GM19372 (cell line): Measurements from ENCODE around the gene RASA2.

Experiments
- ATAC-seq: cut with Tn5 transposase; IDR thresholded peaks from one replicate; pipeline ENCODE4 v1.9.1; 2021; ENCODE audit warnings: mild to moderate bottlenecking, low read depth, moderate library complexity; ENCODE audit not compliant: unreplicated experiment

Gene RASA2, protein sequence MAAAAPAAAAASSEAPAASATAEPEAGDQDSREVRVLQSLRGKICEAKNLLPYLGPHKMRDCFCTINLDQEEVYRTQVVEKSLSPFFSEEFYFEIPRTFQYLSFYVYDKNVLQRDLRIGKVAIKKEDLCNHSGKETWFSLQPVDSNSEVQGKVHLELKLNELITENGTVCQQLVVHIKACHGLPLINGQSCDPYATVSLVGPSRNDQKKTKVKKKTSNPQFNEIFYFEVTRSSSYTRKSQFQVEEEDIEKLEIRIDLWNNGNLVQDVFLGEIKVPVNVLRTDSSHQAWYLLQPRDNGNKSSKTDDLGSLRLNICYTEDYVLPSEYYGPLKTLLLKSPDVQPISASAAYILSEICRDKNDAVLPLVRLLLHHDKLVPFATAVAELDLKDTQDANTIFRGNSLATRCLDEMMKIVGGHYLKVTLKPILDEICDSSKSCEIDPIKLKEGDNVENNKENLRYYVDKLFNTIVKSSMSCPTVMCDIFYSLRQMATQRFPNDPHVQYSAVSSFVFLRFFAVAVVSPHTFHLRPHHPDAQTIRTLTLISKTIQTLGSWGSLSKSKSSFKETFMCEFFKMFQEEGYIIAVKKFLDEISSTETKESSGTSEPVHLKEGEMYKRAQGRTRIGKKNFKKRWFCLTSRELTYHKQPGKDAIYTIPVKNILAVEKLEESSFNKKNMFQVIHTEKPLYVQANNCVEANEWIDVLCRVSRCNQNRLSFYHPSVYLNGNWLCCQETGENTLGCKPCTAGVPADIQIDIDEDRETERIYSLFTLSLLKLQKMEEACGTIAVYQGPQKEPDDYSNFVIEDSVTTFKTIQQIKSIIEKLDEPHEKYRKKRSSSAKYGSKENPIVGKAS

DNA sequence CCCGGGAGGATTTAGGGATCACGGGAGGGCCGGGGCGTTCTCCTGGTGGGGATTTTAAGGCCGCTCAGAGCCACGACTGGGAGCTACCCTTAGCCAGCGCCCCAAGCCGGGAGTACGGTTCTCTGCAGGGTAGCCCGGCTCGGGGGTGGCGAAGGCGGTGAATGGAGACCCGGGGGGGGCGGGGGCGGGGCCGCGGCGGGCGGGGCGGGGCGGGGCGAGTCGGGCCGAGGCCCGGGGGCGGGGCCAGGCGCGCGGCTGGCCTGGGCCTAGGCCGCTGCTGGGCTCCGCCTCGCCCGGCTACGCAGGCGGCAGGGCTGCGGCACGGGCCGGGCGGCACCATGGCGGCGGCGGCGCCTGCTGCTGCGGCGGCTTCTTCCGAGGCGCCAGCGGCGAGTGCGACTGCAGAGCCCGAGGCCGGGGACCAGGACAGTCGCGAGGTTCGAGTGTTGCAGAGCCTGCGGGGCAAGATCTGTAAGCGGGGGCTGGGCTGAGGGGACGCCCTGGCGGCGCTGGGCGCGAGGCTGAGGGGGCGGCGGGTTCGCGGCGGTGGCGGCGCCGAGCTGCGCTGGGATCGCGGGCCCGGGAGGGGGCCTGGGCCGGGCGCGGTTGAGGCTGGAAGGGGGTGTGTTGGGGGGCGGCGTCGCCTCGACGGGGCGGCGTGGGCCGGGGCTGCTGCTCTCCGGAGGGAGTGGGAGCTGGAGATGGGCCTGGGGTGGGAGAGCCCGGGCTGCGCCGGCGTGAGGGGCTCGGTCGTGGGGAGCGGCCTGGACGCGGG lies at the start of gene RASA2:
Gene RASA2 (plus strand): TSS at position 282 of the 775 bp plus-strand sequence. CDS start 57 bp downstream, at position 339.
- ATAC-seq, result peak; percentile 56

DNA sequence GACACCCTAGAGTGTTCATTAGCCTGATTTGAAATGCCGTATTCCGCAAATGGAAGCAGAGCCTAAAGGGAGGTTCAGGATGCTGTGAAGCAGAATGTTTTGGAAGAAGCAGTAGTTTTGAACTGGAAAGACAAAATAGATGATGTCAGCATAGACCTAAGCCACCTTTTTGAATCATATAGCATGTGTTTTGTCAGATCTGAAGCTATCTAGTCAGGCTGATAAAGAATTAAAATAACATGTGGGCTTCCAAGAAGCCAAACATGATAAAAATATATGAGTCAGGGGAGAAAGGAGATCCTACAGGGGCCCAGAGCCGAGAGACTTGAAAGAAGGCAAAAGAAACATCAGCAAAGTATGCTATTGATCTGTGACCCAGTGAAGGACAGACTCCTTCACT lies 47.2 kb upstream of the RASA2 start:
- no peak for ATAC-seq

DNA sequence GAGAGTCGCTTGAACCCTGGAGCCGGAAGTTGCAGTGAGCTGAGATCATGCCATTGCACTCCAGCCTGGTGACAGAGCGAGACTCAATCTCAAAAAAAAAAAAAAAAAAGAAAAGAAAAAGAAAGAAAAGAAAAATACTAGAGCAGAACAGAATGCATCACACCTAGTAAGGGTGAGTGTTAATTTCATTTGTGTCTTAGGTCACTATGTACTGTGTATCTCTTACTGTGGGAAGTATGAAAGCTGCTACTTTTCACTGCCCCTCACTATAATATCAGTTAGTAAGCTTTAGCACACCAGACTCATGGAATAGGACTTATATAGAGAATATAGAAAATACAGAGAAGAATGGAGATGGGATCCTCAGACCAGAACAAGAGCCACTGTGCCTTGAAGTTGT lies 45.9 kb upstream of the RASA2 start:
- ATAC-seq, result peak; percentile 14

DNA sequence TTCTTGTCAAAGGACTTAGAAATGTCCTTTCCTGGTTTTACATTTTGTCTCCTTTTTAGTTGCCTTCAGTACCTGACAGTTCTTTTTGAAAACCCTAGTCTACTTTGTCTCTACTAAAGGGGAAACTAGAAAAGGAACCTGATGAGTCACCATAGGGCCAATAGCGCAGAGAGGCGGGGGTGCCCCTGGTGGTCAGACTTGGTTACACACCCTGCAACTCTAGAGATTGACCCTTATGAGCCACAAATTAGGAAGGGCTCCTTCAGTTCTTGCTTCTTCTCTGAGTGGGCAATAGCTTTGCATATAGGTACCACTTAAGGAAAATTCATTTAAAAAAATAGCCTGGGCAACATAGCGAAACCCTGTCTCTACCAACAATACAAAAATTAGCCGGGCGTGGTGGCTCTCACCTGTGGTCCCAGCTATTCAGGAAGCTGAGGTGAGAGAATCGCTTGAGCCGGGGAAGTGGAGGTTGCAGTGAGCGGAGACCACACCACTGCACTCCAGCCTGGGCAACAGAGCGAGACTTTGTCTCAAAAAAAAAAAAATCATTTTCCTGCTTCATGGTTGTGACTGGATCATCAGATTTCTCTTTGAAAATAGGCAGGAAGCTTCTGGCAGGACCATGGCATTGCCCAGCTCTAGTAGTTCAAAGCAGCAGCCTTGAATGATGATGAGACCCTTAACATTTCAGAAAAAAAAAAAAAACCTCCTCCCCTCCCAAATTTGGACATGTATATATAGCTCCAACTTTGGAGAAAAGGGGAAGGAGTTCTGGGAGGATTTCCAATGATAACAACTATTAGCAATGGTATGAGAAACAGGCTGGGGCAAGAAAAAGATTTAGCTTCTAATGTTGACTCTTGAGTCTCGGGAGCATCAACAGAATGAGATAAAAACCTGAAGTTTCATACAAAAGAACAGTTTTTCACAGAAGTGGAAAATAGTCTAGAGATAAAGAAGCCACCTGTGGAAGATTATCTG lies 45.2 kb upstream of the RASA2 start:
- peak; percentile 96 for ATAC-seq

DNA sequence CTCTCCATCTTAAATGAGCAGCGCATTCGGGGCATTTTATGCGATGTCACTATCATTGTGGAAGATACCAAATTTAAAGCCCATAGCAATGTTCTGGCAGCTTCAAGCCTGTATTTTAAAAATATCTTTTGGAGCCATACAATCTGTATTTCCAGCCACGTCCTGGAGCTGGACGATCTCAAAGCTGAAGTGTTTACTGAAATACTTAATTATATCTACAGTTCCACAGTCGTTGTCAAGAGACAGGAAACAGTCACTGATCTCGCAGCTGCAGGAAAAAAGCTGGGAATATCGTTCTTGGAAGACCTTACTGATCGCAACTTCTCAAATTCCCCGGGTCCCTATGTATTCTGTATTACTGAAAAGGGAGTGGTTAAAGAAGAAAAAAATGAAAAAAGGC lies 44.4 kb upstream of the RASA2 start:
- no peak for ATAC-seq

DNA sequence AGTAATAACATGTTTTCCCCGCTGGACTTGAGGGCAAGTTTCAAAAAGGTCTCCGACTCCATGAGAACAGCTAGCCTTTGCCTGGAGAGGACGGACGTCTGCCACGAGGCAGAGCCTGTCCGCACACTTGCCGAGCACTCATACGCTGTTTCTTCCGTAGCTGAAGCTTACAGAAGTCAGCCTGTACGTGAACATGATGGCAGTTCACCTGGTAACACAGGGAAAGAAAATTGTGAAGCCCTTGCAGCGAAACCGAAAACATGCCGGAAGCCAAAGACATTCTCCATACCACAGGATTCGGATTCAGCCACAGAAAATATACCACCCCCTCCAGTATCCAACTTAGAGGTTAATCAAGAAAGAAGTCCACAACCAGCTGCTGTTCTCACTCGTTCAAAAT lies 43.9 kb upstream of the RASA2 start:
- no peak for ATAC-seq

DNA sequence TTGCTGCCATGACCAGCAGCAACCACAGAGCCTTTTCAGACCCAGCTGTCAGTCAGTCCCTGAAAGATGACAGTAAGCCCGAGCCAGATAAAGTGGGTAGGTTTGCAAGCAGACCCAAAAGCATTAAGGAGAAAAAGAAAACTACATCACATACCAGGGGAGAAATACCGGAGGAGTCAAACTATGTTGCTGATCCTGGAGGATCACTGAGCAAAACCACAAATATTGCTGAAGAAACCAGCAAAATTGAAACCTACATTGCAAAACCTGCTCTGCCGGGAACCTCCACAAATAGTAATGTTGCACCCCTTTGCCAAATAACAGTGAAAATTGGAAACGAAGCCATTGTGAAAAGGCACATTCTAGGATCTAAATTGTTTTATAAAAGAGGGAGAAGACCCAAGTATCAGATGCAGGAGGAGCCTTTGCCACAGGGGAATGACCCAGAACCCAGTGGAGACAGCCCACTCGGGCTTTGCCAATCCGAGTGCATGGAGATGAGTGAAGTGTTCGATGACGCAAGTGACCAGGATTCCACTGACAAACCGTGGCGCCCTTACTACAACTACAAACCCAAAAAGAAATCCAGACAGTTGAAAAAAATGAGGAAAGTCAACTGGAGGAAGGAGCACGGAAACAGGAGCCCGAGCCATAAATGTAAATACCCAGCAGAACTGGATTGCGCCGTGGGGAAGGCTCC lies 42.1 kb upstream of the RASA2 start:
- ATAC-seq, result no peak

DNA sequence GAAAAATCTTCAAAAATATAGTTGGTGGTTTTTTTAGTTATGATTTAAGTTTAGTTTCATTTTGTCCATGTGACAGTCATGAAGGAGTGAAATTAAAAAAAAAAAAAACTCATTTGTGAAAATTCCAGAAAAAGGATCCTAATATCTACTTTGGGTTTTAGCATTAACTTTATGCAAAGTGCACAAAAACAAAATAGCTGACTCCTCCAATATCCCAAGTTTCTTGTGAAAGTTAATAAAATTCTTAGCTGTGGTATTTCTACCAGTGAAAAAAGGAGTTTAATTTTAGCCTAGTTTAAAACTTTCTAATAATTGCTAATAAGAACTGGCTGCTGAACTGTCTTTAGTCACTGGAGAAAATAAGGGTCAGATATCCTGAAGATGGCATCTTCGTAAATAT lies 40.8 kb upstream of the RASA2 start:
- no peak for ATAC-seq

DNA sequence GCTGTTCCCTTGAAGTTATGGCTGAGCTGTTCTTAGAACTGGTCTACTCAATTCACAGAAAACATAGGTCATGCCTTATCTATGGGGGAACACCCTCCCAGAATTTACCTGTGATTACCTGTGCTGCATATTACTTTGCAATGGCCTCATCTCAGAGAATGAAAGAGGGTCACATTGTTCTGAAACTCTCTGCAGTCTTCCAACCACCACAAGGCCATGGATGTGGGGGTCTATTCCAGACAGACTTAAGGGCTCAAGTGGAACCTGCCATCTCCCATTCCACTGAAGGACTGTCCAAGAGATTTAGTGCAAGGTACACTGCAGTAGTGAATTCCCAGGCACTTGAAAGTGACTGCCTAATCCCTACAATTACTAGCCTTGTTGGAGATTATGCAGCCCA lies 40.1 kb upstream of the RASA2 start:
- ATAC-seq, result no peak

DNA sequence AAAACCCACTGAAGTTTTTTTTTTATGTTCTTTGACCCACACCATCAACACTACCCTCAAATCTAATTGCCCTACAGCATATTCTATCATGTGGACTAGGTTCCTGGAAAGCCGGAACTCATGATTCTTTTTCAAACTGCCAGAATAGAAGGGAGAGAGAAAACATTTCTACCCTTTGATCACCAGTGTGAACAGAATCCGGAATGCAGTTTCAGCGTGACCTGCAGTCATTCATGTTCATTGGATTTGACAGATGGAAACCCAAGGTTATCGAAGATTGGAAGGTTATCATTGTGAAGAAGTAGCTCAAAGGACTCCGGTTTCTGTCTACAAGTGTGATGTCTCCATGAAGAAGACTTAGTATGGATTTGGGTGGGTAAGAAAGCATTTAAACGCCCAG lies 39.4 kb upstream of the RASA2 start:
- no peak for ATAC-seq

DNA sequence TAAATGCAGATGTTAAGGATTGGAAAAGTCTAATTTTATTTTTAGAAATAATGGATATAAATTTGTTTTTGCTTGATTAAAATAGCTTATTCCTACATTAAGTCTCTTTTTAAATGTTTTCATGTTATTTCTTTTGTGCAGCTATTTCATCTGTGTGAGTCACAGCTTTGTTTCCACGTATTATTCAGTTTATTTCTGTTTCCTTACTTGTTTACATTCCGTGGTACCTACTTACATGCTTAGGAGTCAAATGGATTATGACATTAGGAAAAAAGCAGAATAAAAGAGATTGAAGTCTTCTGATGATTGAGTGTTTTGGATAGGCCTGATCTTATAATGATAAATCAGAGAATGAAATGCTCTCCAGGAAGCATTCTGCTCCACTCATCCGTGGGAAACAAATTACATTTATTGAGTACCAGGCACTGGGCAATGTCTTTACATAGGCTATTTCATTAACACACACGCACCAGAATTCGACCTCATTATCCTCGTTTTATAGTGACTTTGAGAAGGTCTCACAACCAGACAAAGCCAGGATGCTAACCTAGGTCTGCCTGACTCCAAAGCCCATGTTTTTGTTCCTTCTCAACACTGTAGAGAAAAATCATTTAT lies 38.1 kb upstream of the RASA2 start:
- no peak for ATAC-seq

DNA sequence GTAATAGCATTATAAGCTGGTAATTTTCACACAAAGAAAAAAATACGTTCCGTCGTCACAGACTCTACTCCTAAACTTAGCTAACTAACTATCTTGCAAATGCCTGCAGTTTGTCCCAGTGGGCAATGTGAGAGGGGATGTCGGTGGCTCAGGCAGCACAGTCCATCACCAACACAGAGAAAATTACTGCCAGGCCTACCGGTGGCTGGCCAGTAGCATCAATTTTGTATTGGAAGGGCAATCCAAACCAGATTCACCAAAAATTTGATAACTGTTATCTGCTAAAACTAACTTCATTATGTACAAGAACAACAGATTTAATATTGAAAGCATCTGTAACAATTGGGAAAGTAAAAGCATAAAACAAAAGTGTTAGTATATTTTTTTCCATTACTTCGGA lies 37.4 kb upstream of the RASA2 start:
- ATAC-seq, result no peak

DNA sequence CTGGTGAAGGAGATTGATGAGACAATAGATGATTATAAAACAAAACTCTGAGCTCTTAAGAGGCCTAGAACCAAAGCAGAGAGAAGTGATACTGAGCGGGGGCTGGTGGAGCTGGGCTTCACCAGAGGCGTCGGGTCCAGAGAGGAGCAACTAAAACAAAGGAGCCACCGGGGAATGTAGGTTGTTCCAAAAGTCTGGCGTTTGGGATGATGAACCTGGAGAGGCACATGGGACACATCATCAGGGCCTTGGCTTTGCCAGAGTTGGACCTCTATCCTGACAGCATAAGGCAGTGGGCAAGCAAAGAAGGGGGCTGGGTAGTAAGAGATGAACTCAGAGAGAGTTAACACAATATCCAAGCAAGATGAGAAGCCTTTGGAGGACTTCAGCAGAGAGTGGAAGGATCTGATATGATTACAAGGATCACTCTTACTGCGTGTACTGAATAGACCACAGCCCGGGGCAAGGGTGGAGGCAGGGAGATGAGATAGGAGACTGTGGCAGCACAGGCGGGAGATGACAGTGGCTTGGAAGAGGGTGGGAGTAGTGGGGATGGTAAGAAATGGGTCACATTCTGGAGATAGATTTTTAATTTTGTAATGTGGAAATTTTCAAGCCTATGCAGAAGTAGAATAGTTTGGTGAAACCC lies 36.0 kb upstream of the RASA2 start:
- no peak for ATAC-seq

DNA sequence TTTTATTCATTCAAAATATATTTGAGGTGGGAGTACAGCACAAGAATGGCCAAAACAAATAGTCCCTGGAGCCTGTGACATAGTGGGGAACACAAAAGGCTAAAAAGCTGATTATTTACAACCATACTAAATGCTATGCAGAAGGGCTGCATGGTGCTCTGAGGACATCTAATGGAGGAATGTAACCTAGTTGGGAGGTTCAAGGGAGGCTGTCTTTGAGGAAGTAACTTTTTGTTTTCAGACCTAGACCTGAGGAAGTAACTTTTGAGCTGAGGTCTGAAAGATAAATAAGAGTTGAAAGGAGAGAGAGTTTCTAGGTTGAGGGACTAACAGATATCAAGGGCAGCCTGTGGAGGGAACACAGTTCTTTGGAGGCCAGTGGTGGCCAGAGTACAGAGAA lies 34.8 kb upstream of the RASA2 start:
- peak; percentile 79 for ATAC-seq

DNA sequence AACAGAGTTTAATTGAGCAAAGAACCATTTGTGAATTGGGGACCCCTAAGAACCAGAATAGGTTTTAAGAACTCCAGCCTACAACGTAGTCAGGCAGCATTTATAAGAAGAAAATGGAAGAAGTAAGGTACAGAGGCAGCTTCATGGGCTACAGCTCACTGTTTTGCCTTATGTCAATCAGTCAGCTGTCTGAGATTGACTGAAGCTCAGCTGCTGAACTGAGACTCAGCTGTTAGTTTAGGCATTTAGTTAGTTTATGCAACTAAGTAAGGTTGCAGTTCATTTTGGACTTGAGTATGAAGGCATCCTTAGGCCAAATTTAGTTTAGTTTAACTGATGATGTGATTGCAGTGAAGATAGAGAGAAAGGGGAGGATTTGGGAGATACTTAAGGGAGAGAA lies 34.1 kb upstream of the RASA2 start:
- no peak for ATAC-seq

DNA sequence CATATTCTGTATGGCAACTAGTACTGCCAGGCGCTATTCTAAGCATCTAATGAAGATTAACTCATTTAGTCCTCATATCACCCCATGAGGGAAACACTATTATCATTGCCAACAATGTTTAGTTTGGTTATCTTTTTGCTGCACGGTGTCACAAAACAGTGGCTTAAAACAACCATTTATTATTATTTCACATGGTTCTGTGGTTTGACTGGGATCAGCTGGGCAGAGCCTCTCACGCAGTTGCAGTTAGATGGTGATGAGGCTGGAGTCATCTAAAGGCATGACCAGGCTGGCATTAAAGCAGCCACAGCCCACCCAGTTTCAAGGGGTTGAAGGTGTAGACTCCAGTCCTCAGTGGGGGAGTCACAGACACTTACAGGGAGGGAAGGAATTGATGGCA lies 32.8 kb upstream of the RASA2 start:
- ATAC-seq, result no peak

DNA sequence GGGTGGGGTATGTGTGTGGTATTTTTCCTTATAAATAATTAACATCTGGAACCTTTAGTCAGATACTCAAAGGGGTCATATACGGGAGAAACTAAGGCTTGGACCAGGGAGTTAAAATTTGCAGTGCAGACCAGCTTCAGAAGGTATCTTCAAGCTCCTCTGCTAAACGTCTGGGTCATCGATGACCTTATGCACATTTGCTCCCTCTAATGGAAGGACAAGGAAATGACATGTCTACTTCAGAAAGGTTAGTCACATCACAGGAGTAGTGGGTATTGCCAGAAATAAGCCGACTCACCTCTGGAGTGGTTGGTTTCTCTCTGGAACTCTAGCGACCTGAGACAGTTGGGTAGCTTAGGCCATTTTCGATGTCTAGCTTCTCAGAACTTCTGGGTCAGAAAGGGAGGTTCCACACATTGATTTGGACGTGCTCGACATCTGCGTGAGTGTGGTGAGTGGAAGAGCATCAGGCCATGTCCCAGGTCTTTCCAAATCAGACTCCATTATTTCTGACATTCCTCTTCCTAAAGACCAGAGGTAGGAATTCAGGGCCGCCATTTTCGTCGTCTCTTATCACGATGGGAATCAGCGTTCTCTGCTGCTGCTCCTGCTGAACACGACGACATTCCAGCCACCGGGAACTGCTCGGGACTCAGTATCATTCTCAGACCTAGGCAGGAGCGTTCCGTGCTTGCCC lies 31.8 kb upstream of the RASA2 start:
- no peak for ATAC-seq
